ENCODE data around the gene RAMP2. TPM values are rescaled to one million over a fixed set of nuclear protein-coding genes. Genes with fewer than 3 reads are reported as not detected.
"Not testable (repeated sequence)": the region's sequence is repeated elsewhere in the genome, so short reads cannot be mapped to it uniquely, and the experiment has no call there.

Gene RAMP2
- total RNA-seq, 1 experiment from 2014 or later = 2.7 TPM

DNA sequence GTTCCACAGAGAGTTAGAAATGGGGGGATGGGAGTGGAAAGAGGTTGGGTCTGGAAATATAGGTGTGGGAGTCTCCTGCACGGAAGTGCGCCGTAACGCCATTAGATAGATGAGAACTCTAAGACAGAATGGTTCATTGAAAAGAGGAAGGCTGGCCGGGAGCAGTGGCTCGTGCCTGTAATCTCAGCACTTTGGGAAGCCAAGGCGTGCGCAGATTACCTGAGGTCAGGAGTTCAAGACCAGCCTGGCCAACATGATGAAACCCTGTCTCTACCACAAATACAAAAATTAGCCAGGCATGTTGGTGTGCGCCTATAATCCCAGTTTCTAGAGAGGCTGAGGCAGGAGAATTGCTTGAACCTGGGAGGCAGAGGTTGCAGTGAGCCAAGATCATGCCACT lies 7.0 kb downstream of the RAMP2 start:
- DNase-seq (ENCODE audit: low read depth) = not testable (repeated sequence)

DNA sequence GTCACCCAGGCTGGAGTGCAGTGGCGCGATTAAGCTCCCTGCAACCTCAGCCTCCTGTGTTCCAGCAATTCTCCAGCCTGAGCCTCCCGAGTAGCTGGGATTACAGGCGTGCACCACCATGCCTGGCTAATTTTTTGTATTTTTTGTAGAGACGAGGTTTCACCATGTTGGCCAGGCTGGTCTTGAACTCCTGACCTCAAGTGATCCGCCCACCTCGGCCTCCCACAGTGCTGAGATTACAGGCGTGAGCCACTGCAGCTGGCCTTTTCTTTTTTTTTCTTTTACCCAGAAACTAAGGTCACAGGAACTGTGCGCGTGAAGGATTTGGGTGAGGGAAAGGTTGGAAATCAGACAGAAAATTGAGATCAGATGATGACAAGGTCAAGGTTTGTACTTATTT lies 8.9 kb downstream of the RAMP2 start:
- DNase-seq (ENCODE audit: low read depth) = not testable (repeated sequence)

DNA sequence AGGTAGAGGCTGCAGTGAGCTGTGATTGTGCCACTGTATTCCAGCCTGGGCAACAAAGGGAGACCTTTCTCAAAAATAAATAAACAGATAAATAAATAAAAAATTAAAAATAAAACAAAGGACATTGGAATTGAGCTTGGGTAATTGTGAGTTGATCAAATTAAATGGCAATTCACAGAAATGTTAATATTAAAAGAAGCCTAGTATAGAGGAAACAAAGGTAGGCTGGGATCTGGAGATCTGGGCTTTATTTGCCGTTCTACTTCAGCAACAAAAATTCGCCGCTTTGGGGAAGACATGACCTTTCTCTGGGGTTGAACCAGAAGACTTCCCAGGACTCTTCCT lies 11.9 kb downstream of the RAMP2 start:
- no peak for DNase-seq (ENCODE audit: low read depth)

DNA sequence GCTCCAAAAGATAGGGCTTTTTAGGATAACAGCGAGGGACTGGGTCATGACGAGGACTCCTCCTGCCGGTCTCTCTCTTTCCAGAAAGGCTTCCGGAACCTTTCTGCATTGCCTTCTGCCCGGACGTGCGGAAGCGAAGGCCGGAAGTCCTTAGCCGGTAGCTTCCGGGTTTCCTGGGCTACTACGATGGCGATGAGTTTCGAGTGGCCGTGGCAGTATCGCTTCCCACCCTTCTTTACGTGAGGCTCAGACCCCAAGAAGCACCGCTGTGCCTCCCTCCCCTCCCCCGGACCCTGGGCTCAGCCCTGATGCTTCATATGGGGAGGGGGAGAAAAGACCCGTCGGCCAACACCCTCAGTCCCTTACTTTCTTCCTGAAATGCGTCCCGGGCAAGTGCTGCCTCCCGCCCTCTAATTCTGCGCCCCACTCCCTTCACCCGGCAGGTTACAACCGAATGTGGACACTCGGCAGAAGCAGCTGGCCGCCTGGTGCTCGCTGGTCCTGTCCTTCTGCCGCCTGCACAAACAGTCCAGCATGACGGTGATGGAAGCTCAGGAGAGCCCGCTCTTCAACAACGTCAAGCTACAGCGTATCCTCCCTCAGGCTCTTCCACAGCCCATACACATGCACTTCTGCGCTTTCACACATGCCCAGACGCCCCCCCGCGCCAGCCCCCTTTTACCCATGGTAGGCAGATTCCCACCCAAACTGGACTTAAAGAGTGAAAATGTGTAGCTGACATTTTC lies 12.4 kb downstream of the RAMP2 start, which contains the start of gene VPS25:
VPS25 (plus strand) TSS at position 160 of the 746 bp plus-strand sequence; CDS start at position 187, 27 bp downstream.
- peak; percentile 83 for DNase-seq (ENCODE audit: low read depth)

DNA sequence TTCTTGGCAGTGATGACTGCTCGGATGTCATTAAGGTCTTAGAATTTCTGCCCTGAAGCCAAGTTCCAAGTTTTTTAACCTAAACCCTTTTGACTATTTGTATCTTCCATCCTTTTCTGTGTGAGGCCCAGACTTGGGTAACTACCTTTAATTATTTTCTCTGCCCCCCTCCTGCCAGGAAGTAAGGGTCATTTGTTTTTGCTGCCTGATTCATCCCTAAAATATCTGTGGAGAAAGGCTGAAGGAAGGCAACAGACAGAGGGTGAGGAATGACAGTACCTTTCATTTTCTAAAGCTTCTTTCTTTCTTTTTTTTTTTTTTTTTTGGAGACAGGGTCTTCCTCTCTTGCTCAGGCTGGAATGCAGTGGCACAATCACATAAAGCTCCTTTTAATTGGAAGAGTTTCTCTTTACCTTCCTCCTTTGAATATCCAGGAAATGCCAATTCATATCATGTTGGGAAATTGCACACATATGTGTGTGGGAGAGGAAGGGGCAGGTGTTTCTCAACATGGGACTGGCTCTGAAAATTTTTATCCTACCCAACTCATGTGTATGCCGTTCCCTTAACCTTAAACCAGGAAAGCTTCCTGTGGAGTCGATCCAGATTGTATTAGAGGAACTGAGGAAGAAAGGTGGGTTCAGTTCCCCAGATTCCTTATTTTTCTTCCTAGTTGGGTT lies 13.2 kb downstream of the RAMP2 start:
- peak; percentile 69 for DNase-seq (ENCODE audit: low read depth)

DNA sequence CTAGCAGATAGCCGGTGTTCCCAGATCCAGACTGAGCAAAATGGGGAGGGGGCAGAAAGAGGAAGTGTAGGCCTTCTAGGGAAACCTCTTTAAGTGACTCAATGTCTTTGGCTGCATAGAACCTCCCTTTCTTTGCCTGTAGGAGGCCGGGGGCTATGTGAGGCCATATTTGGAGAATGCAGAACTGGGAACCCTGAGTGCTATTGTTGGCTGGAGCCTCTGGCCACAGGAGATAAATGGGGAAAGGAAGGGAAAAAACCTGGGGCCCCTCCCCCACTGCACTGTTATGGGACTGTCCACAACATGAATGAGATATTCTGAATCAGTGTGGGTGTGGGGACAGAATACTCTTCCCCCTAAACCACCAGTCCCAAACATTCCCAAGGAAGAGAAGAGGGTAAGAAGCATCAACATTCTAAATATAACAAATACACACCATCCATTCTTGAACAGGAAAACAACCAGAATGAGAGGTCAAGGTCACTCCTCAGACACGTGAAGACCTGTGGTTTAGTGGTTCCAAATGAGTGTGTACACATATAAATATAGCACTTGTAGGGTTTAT lies 14.6 kb downstream of the RAMP2 start:
- DNase-seq (ENCODE audit: low read depth) = peak; percentile 88

DNA sequence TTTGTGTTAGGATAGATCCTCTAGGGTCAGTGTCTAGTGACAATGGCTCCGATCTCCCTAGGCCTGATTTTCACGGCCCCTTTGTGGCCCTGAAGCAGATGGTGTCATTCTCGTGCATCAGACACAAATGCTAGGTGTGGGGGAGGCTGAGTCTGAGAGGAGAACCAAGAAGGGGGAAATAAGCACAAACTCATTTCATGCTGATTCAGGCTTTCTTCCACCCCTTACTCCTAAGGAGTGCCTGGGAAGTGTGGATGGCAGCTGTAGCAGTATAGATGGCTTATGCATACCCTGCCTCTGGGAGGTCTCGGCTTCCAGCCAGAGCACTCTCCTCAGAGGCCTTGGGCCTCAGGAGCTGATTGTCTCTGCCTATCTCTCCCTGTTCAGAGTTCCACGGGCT lies 17.5 kb downstream of the RAMP2 start:
- no peak for DNase-seq (ENCODE audit: low read depth)

DNA sequence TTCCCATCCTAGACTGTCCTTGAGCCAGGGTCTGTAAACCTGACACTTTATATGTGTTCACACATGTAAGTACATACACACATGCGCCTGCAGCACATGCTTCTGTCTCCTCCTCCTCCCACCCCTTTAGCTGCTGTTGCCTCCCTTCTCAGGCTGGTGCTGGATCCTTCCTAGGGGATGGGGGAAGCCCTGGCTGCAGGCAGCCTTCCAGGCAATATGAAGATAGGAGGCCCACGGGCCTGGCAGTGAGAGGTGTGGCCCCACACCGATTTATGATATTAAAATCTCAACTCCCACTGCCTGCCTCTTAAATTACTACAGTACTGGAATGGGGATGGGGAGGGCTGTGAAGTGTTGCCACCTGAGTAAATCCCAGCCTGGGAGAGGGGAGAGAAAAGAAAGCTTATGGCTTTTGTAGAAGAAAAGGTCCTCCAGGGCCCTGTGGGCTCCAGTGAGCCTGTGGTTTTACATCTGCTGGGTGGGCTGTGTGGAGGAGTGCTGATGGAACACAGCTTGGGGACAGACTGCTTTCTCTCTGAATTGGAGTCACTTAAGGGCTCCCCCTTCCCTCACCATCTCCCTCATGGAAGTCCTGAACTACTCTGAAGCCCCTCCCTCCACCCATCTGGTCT lies 18.4 kb downstream of the RAMP2 start:
- no peak for DNase-seq (ENCODE audit: low read depth)

DNA sequence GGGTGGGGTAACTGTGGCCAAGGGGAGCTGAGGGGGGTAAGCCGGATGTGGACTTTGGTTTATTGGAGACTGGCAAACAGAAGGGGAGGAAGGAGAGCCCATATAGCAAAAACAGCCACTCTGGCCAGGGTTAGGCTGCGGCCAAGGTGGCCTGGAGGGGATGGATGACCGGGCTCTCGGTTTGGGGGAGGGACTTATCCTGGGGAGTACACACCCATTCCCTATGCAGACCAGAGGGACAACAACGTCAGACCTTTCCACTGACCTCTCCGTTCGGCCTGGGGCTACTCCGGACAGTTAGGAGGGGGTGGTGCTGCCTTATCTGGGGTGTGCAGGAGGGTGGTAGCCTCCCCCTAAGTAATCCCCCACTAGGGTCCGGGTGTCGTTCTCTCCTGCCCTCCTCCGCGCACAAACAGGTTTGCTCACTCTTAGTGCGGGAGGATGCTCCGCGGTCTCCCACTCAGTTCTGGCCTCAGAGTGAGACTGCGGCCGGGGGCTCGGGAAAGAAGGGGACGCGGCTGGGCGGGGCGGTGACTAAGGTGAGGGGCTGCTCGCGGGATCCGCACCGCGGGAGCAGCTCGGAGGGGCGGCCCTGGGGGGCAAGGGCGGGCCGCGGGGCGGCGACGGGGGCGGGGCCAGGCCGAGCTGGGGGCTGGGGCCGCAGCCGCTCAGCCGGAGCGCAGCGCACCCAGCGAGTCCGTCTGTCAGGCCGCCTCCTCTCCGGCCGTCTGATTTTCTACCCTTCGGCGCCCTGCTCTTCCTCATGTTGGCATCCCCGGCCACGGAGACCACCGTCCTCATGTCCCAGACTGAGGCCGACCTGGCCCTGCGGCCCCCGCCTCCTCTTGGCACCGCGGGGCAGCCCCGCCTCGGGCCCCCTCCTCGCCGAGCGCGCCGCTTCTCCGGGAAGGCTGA lies 19.2 kb downstream of the RAMP2 start, which contains the start of gene WNK4:
WNK4 (plus strand) TSS at position 675 of the 915 bp plus-strand sequence; CDS start at position 764, 89 bp downstream.
- DNase-seq (ENCODE audit: low read depth) = peak; percentile 73

DNA sequence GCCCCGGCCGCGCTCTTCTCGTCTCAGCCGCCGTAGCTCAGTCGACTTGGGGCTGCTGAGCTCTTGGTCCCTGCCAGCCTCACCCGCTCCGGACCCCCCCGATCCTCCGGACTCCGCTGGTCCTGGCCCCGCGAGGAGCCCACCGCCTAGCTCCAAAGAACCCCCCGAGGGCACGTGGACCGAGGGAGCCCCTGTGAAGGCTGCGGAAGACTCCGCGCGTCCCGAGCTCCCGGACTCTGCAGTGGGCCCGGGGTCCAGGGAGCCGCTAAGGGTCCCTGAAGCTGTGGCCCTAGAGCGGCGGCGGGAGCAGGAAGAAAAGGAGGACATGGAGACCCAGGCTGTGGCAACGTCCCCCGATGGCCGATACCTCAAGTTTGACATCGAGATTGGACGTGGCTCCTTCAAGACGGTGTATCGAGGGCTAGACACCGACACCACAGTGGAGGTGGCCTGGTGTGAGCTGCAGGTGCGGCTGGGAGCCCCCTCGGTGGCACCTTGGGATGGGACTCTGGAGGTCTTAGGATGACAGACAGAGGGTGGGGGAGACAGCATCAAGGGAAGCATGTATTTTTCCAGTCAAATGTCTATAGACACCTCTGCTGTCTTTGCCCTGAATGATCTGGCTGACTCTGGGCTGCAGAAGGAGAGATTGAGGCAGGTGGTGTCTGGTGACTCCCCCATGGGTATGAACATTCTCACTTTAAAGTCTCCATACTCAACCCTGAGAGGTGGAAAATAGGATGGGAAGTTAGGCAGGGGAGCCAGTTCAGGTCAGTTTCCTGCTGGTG lies 20.0 kb downstream of the RAMP2 start:
- no peak for DNase-seq (ENCODE audit: low read depth)

DNA sequence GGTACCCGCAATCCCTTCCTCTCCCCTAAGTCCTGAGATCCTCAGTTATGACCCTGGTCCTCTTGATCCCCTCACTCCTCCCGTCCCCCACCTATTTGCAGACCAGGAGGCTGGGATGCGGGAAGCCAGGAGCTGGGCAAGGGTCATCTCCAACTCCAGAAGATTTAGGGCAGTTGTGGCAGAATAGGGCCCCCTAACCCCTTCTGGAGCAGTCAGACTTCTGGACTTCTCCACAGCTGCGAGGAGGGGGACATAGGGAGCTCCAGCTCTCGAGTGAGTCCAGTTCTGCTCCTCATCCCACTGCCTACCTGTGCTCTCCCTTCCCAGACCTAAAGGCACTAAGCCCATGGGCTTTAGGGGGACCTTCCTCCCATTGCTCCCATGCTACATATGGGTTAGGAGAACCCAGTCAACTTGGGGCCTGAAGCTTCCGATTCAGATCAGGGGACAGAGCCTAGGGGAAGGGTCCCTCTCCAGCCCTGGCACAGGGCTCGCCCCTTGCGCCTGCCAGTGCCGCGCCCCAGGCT lies 20.7 kb downstream of the RAMP2 start:
- no peak for DNase-seq (ENCODE audit: low read depth)

DNA sequence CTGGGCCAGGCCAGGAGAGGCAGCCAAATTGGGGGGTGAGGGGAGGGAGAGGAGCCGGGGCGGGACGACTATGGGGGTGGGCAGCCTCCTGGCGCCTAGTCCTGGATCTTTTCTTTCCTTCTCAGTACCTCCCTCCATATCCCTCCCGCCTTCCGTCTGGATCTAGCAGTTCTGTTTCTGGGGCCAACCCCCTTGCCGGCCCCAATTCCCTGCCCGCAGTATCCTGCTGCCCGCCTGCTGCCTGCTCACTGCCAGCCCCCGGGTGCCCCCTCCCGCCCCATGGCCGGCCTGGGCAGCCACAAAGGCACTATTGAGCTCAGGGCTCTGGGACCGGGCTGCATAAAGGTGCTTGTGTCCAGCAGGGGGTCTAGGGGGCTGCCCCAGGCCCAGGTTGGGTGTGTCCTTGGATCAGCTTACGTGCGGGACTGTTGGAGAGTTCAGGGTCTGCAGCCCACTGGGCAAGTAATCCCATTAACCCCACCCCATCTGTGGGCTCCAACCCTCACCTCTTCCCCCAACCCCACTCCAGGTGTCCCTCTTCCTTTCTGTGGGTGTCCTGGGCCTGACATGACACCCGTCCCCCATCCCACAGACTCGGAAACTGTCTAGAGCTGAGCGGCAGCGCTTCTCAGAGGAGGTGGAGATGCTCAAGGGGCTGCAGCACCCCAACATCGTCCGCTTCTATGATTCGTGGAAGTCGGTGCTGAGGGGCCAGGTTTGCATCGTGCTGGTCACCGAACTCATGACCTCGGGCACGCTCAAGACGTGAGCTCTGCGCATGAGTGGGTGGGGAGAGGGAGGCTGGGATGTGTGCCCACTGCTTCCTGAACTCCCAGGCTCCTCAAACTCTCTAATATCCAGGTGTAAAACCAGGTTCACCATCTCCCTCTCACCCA lies 21.4 kb downstream of the RAMP2 start:
- DNase-seq (ENCODE audit: low read depth) = no peak

DNA sequence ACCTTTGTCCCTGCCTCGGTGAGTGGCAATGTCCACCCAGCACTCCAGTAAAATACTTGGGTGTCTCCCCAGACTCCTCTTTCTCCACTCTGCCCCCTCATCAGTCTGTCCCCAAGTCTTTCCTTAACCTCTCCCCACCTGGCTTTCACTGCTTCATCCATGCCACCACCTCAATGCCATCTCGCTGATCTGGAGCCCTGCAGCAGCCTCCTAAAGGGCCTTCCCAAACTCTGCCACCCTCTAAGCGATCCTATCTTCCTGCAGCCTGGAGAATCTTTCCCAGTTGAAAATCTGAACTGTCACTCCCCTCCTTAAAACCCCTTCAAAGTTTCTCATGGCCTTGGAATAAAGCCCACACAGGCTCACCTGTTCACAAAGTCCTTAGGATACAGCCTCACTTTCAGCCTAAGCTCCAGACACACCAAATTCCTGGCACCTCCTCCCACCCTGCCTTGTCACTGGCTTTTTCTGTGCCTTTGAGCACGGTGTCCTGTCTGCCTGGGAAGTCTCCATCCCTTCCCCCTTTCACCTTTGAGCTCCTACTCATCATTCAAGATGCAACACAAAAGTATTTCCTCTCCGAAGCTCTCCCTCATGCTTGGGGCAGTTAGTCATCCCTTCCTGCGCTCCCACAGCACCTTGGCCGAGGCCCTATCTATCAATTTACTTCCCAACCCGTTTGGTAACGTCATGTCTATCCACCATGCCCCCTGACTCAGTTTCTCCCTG lies 22.2 kb downstream of the RAMP2 start:
- DNase-seq (ENCODE audit: low read depth) = peak; percentile 78

DNA sequence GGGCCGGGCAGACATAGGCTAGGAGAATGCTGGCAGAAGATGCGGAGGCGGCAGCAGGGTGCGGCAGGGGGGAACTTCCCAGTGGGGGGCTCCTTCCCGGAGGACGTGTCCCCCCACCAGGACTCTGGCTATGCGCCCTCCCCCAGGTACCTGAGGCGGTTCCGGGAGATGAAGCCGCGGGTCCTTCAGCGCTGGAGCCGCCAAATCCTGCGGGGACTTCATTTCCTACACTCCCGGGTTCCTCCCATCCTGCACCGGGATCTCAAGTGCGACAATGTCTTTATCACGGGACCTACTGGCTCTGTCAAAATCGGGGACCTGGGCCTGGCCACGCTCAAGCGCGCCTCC lies 22.7 kb downstream of the RAMP2 start:
- DNase-seq (ENCODE audit: low read depth) = no peak

DNA sequence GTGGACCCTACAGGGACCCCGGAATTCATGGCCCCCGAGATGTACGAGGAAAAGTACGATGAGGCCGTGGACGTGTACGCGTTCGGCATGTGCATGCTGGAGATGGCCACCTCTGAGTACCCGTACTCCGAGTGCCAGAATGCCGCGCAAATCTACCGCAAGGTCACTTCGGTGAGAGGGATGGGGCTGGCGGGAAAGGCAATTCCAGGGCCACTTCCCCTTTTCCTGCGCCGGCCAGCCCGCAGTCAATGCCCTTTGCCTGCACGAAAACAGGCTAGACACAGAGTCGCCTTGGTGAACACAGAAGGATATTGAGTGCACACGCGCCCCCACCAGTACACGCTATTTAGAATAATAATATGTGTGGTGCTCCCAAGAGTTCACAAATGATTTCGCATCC lies 23.4 kb downstream of the RAMP2 start:
- no peak for DNase-seq (ENCODE audit: low read depth)

DNA sequence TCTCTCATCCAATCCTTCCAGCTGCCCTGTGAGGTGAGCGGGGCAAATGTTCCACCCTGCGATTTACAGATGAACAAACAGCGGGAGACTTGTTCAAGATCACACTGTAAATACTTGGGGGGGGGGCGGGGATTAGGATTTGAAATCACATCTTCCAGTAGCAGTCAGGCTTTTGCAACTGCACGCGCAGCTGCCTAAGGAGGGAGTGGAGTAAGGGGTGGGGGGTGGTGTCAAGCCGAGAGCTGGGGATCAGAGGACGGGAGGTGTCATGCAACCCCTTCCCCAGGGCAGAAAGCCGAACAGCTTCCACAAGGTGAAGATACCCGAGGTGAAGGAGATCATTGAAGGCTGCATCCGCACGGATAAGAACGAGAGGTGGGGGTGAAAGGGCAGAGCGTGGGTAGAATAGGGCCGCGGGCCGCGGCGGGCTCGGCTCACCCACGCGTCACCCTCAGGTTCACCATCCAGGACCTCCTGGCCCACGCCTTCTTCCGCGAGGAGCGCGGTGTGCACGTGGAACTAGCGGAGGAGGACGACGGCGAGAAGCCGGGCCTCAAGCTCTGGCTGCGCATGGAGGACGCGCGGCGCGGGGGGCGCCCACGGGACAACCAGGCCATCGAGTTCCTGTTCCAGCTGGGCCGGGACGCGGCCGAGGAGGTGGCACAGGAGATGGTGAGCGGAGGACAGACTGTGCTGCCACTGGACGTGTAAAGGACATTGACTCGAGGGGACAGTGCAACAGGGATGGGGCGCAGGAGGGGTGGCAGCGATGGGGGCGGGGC lies 24.0 kb downstream of the RAMP2 start:
- no peak for DNase-seq (ENCODE audit: low read depth)

DNA sequence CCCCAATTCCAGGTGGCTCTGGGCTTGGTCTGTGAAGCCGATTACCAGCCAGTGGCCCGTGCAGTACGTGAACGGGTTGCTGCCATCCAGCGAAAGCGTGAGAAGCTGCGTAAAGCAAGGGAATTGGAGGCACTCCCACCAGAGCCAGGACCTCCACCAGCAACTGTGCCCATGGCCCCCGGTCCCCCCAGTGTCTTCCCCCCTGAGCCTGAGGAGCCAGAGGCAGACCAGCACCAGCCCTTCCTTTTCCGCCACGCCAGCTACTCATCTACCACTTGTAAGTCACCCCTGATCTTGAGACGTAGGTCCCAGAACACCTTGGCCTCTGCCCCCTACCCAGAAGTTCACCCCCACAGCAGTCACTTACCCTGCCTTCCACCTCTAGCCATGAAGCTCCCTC lies 26.2 kb downstream of the RAMP2 start:
- DNase-seq (ENCODE audit: low read depth) = no peak

DNA sequence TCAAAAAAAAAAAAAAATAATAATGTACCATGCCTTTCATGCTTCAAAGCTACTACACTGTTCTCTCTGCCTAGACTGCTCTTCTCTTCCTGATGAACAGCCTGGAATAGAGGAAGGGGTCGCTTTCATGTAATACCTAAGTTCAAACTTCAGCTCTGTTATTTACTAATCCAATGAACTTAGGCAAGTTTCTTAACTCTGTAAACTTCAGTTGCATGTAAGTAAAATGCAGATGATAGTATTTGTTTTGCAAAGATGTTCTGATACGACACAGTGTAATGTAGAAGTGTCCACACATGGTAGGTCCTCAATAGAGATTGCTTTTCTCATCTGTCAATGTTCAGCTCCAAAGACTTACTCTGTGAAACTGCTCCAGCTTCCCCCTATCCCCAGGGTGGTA lies 30.9 kb downstream of the RAMP2 start:
- no peak for DNase-seq (ENCODE audit: low read depth)
